Dermis microvascular lymphatic vessel endothelial cell (primary cell): Measurements from ENCODE around the gene RMND5A. TPM values are rescaled to one million over a fixed set of nuclear protein-coding genes. Genes with fewer than 3 reads are reported as not detected.

Source experiments
- DNase-seq, 2 donors: peaks; one replicate each; pipeline versions ENCODE4 v3.0.0 to v3.0.0-alpha.2; 2010; ENCODE audit warnings: low read depth in 2 of 2
- total RNA-seq: library from RNA; depleted of rRNA; stranded (reverse); fragments of >200 nt; gene quantifications from 2 replicates; pipeline ENCODE4 v1.2.1, GENCODE V29; 2014

RMND5A gene
- total RNA-seq, 1 donor from 2014 or later: 71.8 TPM

- DNase-seq: no peak
Measured at GRCh38 chr2:86825693-86826381, 105.7 kb downstream of the RMND5A start.

GRCh38 chr2:86826951-86827350 is 106.9 kb downstream of the RMND5A start:
- DNase-seq: no peak

Other genes starting within 250 kb of the RMND5A start
- 56.6 and 67.6 TPM in 2 replicates for gene CHMP3, start 156.8 kb upstream of the RMND5A start, total RNA-seq
- gene RNF103, start 96.4 kb upstream of the RMND5A start, total RNA-seq: 24.4 and 34.4 TPM in 2 replicates
- gene CD8A, start 70.6 kb downstream of the RMND5A start, total RNA-seq: under 0.01 TPM in 2 replicates
- not detected in 2 replicates for gene CD8B, start 141.6 kb downstream of the RMND5A start, total RNA-seq
- 0.38 and 1.4 TPM in 2 replicates for gene RGPD1, start 221.8 kb downstream of the RMND5A start, total RNA-seq